Measurements from ENCODE around the gene GTPBP1.

Gene GTPBP1

DNA sequence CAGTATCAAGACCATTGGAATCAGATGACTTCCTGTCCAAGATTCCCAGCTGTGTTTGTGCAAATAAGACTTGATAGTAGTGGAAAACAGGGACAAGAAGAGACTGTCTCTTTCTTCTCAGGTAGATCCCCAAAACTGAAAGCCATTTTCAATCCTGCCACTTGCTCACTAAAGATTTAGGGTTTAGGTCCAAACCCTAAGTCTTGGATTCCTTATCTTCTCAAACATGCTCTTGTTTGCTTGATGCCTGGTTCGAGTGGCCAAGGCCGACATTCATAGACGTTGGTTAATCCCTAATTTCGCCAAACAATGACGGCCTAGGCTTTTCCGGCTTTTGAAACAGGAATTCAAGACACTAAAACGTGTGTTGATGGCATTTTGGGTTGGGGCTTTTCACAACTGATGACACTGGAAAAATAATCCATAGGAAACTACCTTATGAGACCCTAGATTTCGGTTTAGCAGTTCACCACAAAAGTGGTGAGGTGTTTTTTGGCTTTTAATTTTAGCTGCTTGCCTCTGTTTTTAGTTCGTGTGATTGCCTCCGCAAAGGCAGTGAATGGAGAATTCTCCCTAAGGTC is 1.0 kb upstream of the GTPBP1 start:
- no peak for DNase-seq (ENCODE audit: low spot score)

GRCh38 chr22:38706101-38706900 is 557 bp downstream of the GTPBP1 start:
- peak; percentile 72 for DNase-seq (ENCODE audit: low spot score)

DNA sequence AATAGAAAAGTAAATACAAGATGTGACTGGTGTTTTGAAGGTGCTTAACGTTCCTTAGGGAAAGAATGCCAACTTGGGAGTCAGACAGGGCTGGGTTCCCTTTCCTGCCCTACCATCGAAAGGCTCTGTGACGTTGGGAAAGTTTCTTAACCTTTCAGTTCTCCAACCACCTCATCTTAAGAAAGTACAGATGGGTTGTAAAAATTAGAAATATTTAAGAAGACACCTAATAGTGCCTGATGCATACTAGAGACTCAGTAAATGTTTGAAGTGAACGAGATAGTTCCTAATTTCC is 1.1 kb downstream of the GTPBP1 start:
- DNase-seq (ENCODE audit: low spot score): no peak

DNA sequence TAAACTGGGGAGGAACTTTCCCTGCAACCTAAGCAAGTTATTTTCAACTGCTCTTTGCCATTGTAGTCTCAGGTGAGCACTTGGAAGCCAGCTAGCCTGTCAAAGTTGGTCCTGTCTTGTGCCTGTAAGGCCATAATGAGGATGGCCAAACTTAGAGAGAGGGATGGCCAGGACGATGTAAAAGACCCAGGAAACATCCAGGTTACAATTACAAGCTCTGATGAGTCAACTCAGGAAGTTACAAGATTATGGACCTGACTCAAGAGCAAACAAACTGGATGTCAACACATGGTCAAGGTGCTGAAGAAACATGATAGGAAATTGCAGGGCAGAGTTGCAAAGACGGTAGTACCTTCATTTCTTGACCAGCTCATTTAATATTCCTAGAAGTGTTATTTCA is 1.6 kb downstream of the GTPBP1 start:
- no peak for DNase-seq (ENCODE audit: low spot score)

DNA sequence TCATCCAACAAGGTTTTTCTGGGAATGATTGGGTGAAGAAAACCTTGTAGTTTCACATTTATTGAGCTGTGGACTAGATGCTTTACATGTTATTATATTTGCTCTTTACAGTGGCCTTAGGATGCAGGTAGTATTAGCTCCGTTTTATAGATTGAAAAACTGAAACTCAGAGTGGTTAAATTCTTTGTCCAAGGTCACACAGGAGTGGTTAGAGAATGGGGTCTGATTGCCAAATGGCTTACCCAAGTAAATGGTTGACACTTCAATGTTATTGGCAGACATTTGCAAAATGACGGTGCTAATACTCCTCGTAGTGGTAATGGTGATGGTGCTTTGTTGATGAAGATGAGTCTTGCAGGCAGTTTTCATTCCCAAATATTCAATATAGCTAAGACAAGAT is 2.2 kb downstream of the GTPBP1 start:
- no peak for DNase-seq (ENCODE audit: low spot score)

DNA sequence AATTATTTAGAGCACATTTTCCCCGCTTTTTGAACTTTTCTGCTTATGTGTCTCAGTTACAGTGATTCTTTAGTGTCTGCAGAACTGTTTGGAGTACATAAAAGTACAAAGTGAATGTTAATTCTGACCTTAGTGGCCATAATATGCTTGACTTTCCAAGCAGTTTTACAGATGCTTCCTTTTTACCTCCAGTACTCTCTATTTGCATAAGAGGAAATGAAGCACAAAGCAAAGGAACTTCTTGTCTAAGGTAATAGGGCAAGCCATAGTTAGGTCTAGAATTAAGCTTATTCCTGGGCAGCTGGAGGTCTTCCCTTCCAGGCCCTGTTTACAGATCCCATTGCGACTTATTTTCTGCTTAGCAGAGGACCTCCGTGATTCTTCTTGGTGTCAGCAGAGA is 3.6 kb downstream of the GTPBP1 start:
- DNase-seq (ENCODE audit: low spot score): no peak

DNA sequence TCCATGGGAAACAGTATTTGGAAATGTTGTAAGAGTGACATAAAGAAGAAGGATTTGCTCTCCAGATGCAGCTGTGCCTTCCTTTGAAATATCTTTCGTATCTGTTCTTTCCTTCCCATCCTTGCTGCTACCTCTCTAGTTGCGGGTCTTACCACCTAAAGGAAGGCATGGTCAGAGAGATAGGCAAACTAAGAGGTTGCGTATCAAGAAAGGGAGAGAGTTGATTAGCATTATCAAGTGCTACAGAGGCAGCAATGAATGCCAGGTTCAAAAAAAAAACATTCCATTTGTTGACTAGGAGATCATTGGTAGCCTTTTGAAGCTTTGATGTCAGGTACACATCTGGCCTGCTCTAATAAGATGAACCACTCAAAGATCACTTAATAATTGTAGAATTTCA is 4.6 kb downstream of the GTPBP1 start:
- no peak for DNase-seq (ENCODE audit: low spot score)

DNA sequence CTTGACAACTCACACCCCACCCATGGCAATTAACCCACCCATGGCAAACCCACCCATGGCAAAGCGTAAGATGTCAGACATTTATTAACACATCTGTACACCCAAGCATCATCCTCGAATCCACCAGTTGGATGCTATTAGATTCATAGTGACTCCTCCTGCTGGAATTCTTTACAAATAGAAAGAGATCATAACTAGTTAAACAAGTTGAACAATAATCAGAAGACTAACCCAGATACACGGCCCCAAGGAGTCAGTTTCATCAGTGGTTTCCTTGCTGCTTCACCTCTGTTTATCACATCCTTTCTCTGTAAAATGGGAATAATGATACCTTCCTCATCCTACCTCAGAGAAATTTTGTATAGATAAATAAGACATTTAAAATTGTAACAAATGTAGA is 5.1 kb downstream of the GTPBP1 start:
- no peak for DNase-seq (ENCODE audit: low spot score)

DNA sequence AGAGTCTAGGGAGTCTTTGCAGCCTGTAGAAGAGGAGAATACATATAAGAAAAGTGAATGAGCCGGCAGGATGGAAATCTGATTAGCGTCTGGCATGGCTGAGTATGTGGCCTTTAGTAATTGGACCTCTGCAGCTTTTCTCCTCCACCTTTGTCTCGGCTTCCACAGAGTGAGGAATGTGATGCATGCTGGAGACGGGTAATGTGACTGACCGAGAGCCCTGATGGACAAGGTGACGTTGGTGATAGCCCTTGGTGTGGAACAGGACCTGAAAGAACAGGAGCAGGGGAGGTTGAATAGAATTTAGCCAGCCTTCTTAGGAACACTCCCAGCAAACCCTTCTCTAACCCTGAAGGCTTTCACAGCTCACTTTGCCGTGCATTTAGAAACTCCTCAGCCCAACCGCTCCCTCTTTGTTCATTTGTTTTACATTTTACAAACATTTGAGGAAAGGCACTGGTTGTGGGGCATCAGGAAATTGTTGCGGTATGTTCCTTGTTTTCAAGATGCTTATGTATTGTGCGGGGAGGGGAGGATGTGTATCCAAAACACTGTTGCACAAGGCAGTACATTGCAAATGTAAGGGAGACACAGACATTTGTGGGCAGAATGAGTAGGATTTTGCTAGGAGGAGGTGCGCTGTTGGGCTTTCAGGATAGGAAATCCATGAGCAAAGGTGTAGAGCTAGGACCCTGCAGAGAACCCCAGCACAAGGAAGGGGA is 6.9 kb downstream of the GTPBP1 start:
- DNase-seq (ENCODE audit: low spot score): no peak

GRCh38 chr22:38713921-38714320 is 8.2 kb downstream of the GTPBP1 start:
- no peak for DNase-seq (ENCODE audit: low spot score)

GRCh38 chr22:38715176-38715764 is 9.5 kb downstream of the GTPBP1 start:
- DNase-seq (ENCODE audit: low spot score): no peak

DNA sequence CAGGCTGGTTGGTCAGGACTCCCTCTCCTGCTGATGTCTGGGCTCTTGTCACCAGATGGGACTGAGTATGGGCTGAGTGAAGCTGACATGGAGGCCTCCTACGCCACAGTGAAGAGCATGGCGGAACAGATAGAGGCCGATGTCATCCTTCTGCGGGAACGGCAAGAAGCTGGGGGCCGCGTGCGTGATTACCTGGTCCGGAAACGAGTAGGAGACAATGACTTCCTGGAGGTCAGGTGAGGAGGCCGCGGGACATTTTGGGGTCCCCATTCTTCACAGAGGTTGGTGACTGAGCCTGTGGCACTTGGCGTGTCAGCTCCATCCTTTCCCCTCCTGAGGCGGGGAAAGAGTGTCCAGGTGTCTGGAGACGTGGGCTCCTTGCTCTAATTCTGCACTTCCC is 10.1 kb downstream of the GTPBP1 start:
- no peak for DNase-seq (ENCODE audit: low spot score)

DNA sequence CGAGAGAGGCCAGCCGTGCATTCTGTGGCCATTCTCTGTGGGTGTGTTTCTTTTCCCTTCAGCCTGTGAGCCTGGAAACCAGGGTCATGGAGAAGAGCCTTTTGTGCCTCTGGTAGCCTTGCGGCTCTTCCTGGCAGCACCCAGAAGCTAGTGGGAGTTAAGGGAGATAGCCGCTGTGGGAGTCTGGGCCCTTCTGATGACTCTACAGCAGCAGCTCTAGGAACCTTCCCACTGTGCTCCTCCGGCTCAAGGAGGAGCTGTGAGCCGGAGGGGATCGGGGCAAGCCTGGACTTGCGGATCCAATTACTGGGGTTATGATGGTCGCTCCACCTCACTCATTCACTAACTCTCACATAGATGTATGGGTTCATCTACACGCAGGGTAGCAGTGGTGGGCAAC is 10.5 kb downstream of the GTPBP1 start:
- no peak for DNase-seq (ENCODE audit: low spot score)

GRCh38 chr22:38716826-38717225 is 11.1 kb downstream of the GTPBP1 start:
- no peak for DNase-seq (ENCODE audit: low spot score)

DNA sequence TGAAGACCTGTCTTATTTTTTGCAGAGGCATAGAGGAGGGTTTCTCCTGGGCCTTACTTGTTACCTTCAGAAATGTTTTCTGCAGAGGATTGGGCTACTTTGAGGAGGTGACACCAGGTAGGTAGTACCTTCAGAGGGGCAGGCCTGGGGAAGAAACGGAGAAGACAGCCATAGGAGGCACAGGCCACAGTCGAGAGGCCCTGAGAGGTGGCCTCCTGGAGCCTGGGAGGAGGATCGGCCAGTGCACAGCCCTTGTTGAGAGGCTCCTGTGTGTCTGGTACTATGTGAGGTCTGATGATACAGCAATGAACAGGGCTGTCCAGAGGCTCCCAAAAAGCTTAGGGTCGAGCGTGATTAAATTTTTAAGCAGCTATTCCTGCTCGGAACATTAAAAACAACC is 11.5 kb downstream of the GTPBP1 start:
- DNase-seq (ENCODE audit: low spot score): no peak

DNA sequence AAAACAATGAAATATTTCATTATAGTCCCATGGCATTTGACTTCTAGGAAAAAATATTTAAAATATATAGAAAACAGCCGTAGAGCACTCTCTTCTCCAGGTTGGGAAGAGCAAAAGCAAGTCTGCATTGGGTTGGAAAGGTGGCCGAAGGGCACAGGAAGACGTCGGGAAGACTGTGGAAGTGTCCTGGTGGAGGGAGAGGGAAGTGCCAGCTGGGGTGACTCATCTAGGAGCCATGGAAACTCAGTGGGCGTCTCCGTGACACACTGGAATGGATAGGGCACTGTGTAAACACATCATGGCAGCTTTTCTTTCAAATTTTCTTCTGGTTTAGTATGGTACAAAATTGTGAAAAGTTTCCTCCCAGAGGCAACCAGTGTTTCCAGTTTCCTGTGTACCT is 12.7 kb downstream of the GTPBP1 start:
- no peak for DNase-seq (ENCODE audit: low spot score)

DNA sequence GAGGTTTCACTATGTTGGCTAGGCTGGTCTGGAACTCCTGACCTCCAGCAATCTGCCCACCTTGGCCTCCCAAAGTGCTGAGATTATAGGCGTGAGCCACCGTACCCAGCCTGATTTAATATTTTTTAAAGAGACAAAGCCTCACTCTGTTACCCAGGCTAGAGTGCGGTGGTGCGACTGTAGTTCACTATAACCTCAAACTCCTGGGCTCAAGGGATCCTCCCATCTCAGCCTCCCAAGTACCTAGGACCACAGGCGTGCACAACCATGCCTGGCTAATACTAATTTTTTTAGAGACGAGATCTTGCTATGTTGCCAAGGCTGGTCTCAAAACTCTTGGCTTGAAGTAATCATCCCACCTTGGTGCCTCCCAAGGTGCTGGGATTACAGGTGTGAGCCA is 13.5 kb downstream of the GTPBP1 start:
- DNase-seq (ENCODE audit: low spot score): no peak

DNA sequence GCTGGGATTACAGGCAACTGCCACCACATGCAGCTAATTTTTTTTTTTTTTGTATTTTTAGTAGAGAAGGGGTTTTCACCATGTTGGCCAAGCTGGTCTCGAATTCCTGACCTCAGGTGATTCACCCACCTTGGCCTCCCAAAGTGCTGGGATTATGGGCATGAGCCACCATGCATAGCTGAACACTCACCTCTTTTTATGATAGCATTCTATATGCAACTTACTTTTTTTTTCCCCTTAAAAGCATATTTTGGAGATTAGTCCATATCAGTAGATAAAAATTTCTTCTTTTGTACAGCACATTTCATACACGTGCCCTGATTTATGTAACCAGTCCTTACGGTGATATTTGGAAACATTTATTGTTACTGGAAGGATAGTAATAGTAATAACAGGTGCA is 14.6 kb downstream of the GTPBP1 start:
- no peak for DNase-seq (ENCODE audit: low spot score)

- DNase-seq (ENCODE audit: low spot score): no peak
These were observed 15.8 kb downstream of the GTPBP1 start for GRCh38 chr22:38721551-38721950.

DNA sequence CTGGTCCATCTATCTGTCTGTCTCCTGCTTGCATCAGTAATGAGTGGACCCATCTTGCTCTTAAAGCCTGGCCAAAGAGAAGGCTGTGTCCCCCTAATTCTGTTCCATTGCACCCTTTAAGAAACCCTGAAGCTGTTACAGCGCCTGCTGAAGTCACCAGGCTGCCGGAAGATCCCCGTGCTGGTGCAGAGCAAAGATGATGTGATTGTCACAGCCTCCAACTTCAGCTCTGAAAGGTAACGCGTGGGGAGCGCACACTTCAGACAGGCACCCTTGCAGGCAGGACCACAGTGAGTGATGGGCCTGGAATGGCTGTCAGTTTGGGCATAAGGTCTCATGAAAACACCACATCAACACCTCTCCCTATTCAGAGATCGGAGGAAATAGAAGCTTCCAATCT is 18.4 kb downstream of the GTPBP1 start:
- no peak for DNase-seq (ENCODE audit: low spot score)

DNA sequence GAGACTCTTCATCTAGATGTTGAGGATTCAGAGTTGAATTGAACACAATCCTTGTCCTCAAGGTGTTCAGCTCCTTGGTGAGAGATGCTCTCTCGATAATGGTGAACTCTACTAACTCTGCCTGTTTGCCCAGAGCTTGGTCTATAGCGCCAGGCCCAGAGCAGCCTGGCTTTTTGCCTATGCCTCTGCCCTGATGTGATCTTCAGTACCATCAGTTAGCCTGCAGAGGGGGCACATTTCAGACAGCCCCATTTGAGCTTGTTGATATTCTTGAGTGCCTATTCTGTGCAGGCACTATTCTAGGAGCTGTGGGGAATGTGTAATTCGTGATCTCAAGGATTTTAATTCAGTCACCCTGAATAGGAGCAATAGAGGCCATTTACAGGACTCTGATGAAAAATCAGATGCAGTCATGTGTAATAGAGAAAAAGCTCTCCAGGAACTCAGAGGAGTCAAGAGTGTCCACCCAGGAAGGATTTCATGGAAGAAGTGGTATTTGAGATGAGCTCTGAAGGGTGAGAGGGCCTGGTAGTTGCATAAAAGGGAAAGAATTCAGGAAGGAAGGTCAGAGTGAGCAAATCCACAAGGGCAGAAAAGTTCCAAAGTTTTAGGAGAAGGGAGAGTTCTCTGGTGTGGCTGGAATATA is 19.3 kb downstream of the GTPBP1 start:
- no peak for DNase-seq (ENCODE audit: low spot score)

GRCh38 chr22:38725900-38726655 is 20.3 kb downstream of the GTPBP1 start:
- DNase-seq (ENCODE audit: low spot score): no peak
